HG03460 (cell line): ENCODE measurements around the gene SCRT2.
"Not testable (repeated sequence)": the region's sequence is repeated elsewhere in the genome, so short reads cannot be mapped to it uniquely, and the experiment has no call there.

Source experiments
- ATAC-seq: cut with Tn5 transposase; IDR thresholded peaks from one replicate; pipeline ENCODE4 v1.9.1; 2021; ENCODE audit not compliant: unreplicated experiment

The SCRT2 gene

DNA sequence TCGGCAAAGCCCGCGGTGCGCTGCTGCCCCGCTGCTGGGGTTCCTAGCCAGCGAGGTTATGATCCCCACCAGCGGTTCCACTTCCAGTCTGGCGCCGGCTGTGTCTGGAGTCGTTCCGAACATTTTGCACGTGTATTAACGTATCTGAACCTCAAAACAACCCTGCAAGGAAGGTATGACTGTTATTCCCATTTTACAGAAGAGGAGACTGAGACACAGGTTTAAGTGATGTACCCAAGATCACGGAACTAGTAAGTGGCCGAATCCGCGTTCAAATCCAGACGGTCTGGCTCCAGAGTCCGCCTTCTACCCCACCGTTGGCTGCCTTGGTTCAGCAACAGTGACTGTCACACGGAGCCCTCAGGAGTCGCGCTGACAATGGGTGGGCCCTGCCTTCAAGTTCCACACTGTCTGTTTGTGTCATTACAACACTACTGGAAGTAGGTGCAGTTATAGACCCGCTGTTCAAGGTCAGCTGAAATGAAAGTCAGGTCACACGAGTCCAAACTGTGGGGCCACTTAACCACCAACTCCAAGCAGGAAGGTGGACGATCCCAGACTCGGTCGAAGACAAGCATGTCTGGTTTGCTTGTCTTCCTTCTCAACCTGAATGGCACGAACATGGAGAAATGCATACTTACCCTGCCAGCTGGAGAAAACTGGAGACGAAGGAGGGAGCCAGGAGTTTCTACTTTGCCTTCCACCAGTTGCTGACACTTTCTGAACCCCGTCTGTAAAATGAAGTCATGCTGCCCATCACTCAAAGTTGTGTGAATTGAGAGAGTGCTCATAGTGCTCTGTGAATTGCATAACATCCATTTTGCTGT is 21.8 kb downstream of the SCRT2 start:
- no peak for ATAC-seq

DNA sequence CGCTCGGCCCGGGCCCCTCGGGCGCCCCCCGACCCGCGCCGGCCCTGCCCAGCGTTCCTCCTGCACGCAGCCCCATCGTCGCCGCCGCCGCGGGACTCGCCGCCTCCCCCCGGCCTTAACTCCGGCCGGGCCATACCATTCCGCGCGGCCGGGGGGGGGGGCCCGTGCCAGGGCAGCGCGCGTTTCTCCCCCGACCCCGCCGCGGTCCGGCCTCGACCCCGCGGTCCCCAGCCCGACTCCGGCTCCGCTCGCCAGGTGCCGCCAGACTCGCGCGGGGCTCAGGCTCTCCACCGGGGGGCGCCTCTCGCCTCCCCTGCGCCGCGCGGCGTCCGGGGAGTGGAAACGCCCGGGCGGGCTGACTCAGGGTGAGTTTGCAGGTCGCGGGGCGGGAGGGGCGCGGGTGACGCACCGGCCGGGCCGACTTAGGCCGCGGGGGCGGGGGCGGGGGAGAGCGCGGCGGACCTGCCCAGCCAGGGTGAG is 22.5 kb downstream of the SCRT2 start, which contains the start of gene SRXN1:
SRXN1 (minus strand) TSS at position 91 of the 480 bp plus-strand sequence; CDS start at position 76, 15 bp downstream.
- ATAC-seq = peak; percentile 79

GRCh38 chr20:652615-653109 is 22.9 kb downstream of the SCRT2 start:
- peak; percentile 25 for ATAC-seq

GRCh38 chr20:651713-652614 is 23.6 kb downstream of the SCRT2 start:
- ATAC-seq = no peak

DNA sequence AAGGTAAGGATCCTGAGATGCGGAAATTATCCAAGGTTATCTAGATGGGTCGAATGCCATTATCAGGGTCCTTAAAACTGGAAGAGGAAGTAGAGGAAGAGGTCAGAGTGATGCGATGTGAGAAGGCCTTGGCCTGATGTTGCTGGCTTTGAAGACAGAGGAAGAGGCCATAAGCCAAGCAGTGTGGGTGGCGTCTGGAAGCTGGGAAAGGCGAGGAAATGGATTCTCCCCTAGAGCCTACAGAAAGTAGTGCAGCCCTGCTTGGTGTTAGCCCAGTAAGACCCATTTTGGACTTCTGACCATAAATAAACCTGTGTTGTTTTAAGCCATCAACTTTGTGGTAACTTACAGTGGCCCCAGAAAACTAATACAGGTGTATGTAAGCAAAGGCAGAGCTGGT is 24.6 kb downstream of the SCRT2 start:
- no peak for ATAC-seq

DNA sequence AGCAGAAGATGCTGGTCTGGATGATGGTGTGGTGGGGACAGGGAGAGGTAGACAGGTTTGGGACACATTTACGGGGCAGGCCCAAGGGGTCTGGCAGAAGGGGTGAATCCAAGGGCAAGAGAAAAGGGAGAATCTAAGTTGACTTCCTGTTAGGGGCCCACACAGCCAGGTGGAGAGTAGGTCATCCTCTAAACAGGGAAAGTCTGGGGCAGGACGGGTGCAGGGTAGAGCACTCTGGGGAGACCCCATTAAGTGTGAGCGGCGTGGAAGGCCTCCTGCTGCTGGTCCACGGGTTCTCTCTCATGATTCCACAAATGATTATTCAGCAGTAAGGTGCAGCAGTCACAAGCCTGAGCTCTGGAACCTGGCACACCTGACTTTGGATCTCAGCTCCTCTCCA is 25.3 kb downstream of the SCRT2 start:
- ATAC-seq = no peak

DNA sequence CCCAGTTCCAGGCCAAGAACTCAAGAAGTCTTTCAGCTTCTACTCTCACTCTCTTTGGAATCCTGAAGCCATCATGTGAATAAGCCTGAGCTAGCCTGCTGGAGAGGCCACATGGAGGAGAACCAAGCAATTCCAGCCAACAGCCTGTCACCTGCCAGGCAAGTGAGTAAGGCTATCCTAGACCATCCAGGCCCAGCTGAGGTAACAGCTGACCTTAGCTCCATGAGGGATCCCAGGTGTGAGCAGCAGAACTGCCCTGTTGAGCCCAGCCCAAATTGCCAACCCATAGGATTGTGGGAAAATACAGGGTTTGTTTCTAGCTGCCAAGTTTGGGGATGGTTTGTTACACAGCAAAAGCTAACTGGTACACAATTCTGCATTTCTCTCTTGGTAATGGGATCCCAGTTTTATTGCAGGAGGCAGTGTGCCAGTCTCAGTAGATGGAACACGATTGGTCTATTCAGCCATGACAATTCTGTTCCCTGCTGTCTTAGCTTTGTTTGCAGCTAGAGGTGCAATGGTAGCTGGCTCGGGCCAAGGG is 28.1 kb downstream of the SCRT2 start:
- ATAC-seq = no peak

- ATAC-seq = no peak
Measured at GRCh38 chr20:646868-647233, 28.8 kb downstream of the SCRT2 start.

- no peak for ATAC-seq
Measured at GRCh38 chr20:646107-646867, 29.3 kb downstream of the SCRT2 start.

GRCh38 chr20:645318-646106 is 30.1 kb downstream of the SCRT2 start:
- ATAC-seq = peak; percentile 73

GRCh38 chr20:644692-645317 is 30.8 kb downstream of the SCRT2 start:
- no peak for ATAC-seq

- no peak for ATAC-seq
Measured at GRCh38 chr20:642398-643174, 33.0 kb downstream of the SCRT2 start.

DNA sequence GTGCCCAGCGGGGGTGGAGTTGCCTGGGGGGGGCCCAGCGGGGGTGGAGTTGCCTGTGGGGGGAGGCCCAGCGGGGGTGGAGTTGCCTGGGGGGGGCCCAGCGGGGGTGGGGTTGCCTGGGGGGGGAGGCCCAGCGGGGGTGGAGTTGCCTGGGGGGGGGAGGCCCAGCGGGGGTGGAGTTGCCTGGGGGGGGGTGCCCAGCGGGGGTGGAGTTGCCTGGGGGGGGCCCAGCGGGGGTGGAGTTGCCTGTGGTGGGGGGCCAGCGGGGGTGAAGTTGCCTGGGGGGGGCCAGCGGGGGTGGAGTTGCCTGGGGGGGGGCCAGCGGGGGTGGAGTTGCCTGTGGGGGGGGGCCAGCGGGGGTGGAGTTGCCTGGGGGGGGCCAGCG is 33.6 kb downstream of the SCRT2 start:
- not testable (repeated sequence) for ATAC-seq

DNA sequence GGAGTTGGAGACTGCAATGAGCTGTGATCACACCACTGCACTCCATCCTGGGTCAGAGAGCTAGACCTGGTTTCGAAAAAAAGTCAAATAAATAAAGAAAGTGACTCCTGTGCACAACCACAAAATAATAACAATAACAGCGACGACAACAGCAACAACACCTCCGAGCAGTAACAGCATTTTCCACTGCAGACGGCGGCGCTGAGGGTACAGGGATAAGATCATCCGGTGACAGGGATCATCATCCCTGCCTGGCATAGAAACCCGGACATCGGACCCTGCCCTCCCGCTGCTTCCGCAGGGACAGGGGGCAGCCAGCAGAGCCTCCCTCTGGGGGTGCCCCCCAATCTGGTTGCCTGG is 34.1 kb downstream of the SCRT2 start:
- ATAC-seq = no peak

- no peak for ATAC-seq
Measured at GRCh38 chr20:640674-641515, 34.7 kb downstream of the SCRT2 start.

DNA sequence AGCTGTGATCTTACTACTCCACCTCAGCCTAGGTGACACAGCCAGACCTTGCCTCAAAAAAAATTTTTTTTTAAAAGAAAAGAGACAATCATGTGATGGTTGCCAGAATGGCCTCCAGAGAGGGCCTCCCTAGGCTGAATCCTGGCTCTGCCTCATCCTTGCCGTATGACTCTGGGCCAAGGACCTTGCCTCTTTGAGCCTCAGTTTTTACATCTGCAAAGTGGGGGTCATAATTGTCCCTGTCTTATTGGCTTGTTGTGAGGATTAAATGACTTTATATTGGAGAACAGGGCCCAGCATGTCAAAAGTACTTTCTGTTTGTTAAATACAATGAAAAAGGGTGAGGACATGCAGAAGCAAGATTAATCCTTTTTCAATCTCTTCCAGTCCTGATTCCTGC is 37.0 kb downstream of the SCRT2 start:
- no peak for ATAC-seq

GRCh38 chr20:637559-637958 is 38.0 kb downstream of the SCRT2 start:
- ATAC-seq = no peak

DNA sequence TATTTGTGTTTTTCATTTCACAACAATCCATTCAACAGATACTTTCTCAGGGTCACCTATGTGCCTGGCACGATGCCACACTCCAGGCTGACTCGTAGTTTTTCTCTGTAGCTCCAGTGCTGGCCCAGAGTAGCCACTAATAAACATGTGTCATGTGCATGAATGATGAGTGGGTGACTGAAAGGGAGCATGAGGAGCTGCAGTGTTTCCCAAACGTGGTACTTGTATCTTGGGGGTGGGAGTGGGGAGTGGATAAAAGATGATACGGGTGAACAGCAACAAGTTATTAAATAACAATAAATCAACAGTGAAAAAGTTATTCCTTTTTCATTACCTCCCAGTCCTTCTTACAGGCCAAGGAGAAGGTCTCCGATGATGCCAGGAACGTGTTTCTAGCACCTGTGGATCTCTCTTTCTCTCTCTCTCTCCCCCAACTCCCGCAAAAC is 39.7 kb downstream of the SCRT2 start:
- no peak for ATAC-seq
